K562 (cell line): Measurements from ENCODE around the gene LITAF. TPM values are rescaled to one million over a fixed set of nuclear protein-coding genes. Genes with fewer than 3 reads are reported as not detected.

Experiments used
- ATF1 ChIP-seq, 2 experiments: fragments of 450-650 bp in 1 of 2; IDR thresholded peaks; 2 replicates each; pipeline ENCODE4 v1.6.1; 2016; ENCODE audit warnings: missing compliant biosample characterization in 1 of 2, missing genetic modification characterization in 1 of 2
- ELF1 ChIP-seq: fragments of 200-800 bp; sonication (Bioruptor generic); IDR thresholded peaks from 2 replicates; pipeline ENCODE4 v1.6.1; 2016; ENCODE audit warnings: missing genetic modification characterization, missing compliant biosample characterization
- HMG20A ChIP-seq: fragments of 450-650 bp; formaldehyde crosslinking; conservative IDR thresholded peaks from 2 replicates; pipeline ENCODE4 v1.4.0; 2020; ENCODE audit warnings: mild to moderate bottlenecking, mixed read lengths
- KDM1A ChIP-seq, 2 experiments: fragments of 450-650 bp; IDR thresholded peaks; 2 replicates each; pipeline ENCODE4 v1.6.1; 2016; ENCODE audit warnings: mild to moderate bottlenecking in 2 of 2
- KLF6 ChIP-seq: fragments of 250-450 bp; sonication (Bioruptor Pico); IDR thresholded peaks from 2 replicates; pipeline ENCODE4 v1.4.0; 2020; ENCODE audit warnings: mild to moderate bottlenecking, moderate library complexity, borderline replicate concordance
- MYBL2 ChIP-seq, 2 experiments: fragments of 450-650 bp in 1 of 2; sonication (generic) in 1 of 2; formaldehyde crosslinking in 1 of 2; IDR thresholded peaks; 2 replicates each; pipeline versions ENCODE4 v1.6.1 to v1.8.1; 2017 to 2022; ENCODE audit warnings: borderline replicate concordance in 1 of 2, inconsistent platforms in 1 of 2, low read depth in 1 of 2, mild to moderate bottlenecking in 1 of 2, missing genetic modification reagents in 1 of 2, moderate library complexity in 1 of 2
- NUFIP1 ChIP-seq: fragments of 450-650 bp; IDR thresholded peaks from 2 replicates; pipeline ENCODE4 v1.6.1; 2018; ENCODE audit not compliant: partially characterized antibody
- PATZ1 ChIP-seq: fragments of 250-450 bp; sonication (Bioruptor Pico); IDR thresholded peaks from 2 replicates; pipeline ENCODE4 v1.5.0; 2020; ENCODE audit warnings: mild to moderate bottlenecking, borderline replicate concordance
- SMAD3 ChIP-seq: fragments of 450-650 bp; formaldehyde crosslinking; conservative IDR thresholded peaks from 2 replicates; pipeline ENCODE4 v1.4.0; 2020; ENCODE audit warnings: mild to moderate bottlenecking
- SMARCE1 ChIP-seq: fragments of 450-650 bp; IDR thresholded peaks from 2 replicates; pipeline ENCODE4 v1.7.1; 2016; ENCODE audit warnings: mild to moderate bottlenecking
- STAT6 ChIP-seq: sonication (generic); formaldehyde crosslinking; IDR thresholded peaks from 2 replicates; pipeline ENCODE4 v1.8.1; 2023; ENCODE audit warnings: mild to moderate bottlenecking, missing genetic modification reagents
- TCFL5 ChIP-seq: fragments of 250-450 bp; sonication (Bioruptor Pico); conservative IDR thresholded peaks from 2 replicates; pipeline ENCODE4 v1.6.1; 2021; ENCODE audit warnings: mild to moderate bottlenecking, moderate library complexity, matching md5 sums
- THAP12 ChIP-seq: fragments of 250-450 bp; sonication (Bioruptor Pico); IDR thresholded peaks from 2 replicates; pipeline ENCODE4 v1.9.0; 2021; ENCODE audit warnings: mild to moderate bottlenecking, inconsistent platforms
- THRA ChIP-seq: fragments of 450-650 bp; IDR thresholded peaks from 2 replicates; pipeline ENCODE4 v1.6.1; 2017; ENCODE audit warnings: mild to moderate bottlenecking, moderate library complexity
- ZNF224 ChIP-seq: sonication (generic); formaldehyde crosslinking; IDR thresholded peaks from 2 replicates; pipeline ENCODE4 v1.8.0; 2022; ENCODE audit warnings: mild to moderate bottlenecking, missing genetic modification reagents
- ZNF436 ChIP-seq: fragments of 250-450, 450-650 bp; sonication (Bioruptor Pico); formaldehyde crosslinking; IDR thresholded peaks from 2 replicates; pipeline ENCODE4 v1.7.0; 2020; ENCODE audit warnings: mild to moderate bottlenecking
- ZNF644 ChIP-seq: fragments of 200-800 bp; sonication (Bioruptor generic); IDR thresholded peaks from 2 replicates; pipeline ENCODE4 v1.6.1; 2016; ENCODE audit warnings: low read depth, missing genetic modification characterization, missing compliant biosample characterization
- ZNF780A ChIP-seq: fragments of 250-450 bp; sonication (Bioruptor Pico); IDR thresholded peaks from 2 replicates; pipeline ENCODE4 v1.5.0; 2021; ENCODE audit warnings: mild to moderate bottlenecking
- ZNF785 ChIP-seq: fragments of 250-450 bp; sonication (Bioruptor Pico); IDR thresholded peaks from 2 replicates; pipeline ENCODE4 v1.4.0; 2020; ENCODE audit warnings: mild to moderate bottlenecking
- polyA plus RNA-seq, 8 experiments: library from polyadenylated mRNA; depleted of rRNA in 4 of 8; stranded (reverse) in 5 of 8; unstranded in 3 of 8; fragments of >200 nt; fragmentation: Nextera tagmentation in 2 of 8; fragmentation: Illumina TruSeq in 1 of 8; extraction: Ambion mirVana in 2 of 8; extraction: Trizol in 1 of 8; gene quantifications; 2 replicates each; pipeline versions ENCODE4 v1.2.1 to v1.2.3, GENCODE V29; 2011 to 2014; ENCODE audit warnings: inconsistent platforms in 1 of 8, missing spikeins in 1 of 8
- total RNA-seq, 7 experiments: library from RNA; depleted of rRNA in 6 of 7; stranded (reverse); fragments of >200 nt in 6 of 7; fragmentation: Illumina TruSeq in 2 of 7; extraction: Trizol in 2 of 7; gene quantifications; 2 replicates each; pipeline versions ENCODE4 v1.2.1 to v1.2.3, GENCODE V29; 2011 to 2021; ENCODE audit warnings: low replicate concordance in 1 of 7

Gene LITAF
- total and polyA plus RNA-seq, 9 of the 15 experiments (the other 6 are each of a cell fraction or from before 2014, with no cell fraction given) = 4.1 to 17.8 (median 11.9) TPM

- no peak for TF ChIP-seq ZNF780A (CRISPR knock-in tag)
- TF ChIP-seq KDM1A (IDR thresholded peaks at IDR 0.05) = no peak
- no peak for TF ChIP-seq ATF1 (CRISPR knock-in tag; IDR thresholded peaks at IDR 0.05)
- no peak for TF ChIP-seq ATF1 (tag; IDR thresholded peaks at IDR 0.05)
- no peak for TF ChIP-seq PATZ1 (CRISPR knock-in tag)
- TF ChIP-seq THRA = no peak
- TF ChIP-seq ZNF644 (tag) = no peak
- TF ChIP-seq SMARCE1 = no peak
- no peak for TF ChIP-seq SMAD3 (CRISPR knock-in tag)
- TF ChIP-seq ZNF785 (CRISPR knock-in tag) = no peak
- no peak for TF ChIP-seq THAP12 (CRISPR knock-in tag)
- no peak for TF ChIP-seq MYBL2 (IDR thresholded peaks at IDR 0.05; ENCODE audit: low read depth)
- no peak for TF ChIP-seq MYBL2 (CRISPR knock-in tag; IDR thresholded peaks at IDR 0.05; ENCODE audit: borderline replicate concordance)
- TF ChIP-seq STAT6 (CRISPR knock-in tag) = no peak
- no peak for TF ChIP-seq ELF1 (tag)
- no peak for TF ChIP-seq HMG20A (CRISPR knock-in tag)
- no peak for TF ChIP-seq ZNF224
- no peak for TF ChIP-seq NUFIP1
- TF ChIP-seq TCFL5 (CRISPR knock-in tag) = no peak
- TF ChIP-seq KLF6 (CRISPR knock-in tag) = no peak
- no peak for TF ChIP-seq ZNF436 (CRISPR knock-in tag)
These were observed at the start of gene LITAF (continued) for GRCh38 chr16:11586856-11587642.
